Heart left ventricle (tissue), 16 donors: ENCODE results near the gene P2RX3. TPM values are rescaled to one million over a fixed set of nuclear protein-coding genes. Genes with fewer than 3 reads are reported as not detected.

ENCODE experiments used
- ATAC-seq, 4 donors: fragments of 200-7000 bp; cut with Tn5 transposase; one replicate each; pipeline ENCODE4 v1.9.1; 2020 to 2022; ENCODE audit warnings: moderate library complexity in 4 of 4, mild to moderate bottlenecking in 3 of 4, moderate number of reproducible peaks in 1 of 4
- DNase-seq, 5 donors: peaks; one replicate each; pipeline ENCODE4 v3.0.0-alpha.2; 2020
- H3K27ac ChIP-seq, 12 donors: fragments of 200-600 bp; sonication (generic) in 4 of 12; one replicate each; pipeline versions ENCODE4 v1.5.0 to v1.8.0; 2016 to 2022; ENCODE audit warnings: mild to moderate bottlenecking in 2 of 12
- H3K27me3 ChIP-seq, 9 donors: fragments of 200-600 bp; sonication (generic) in 2 of 9; one replicate each; pipeline versions ENCODE4 v1.5.1 to v1.8.0; 2016 to 2022; ENCODE audit warnings: mild to moderate bottlenecking in 3 of 9
- H3K36me3 ChIP-seq, 9 donors: fragments of 200-600 bp; sonication (generic) in 2 of 9; one replicate each; pipeline versions ENCODE4 v1.5.0 to v1.8.0; 2018 to 2022; ENCODE audit warnings: mild to moderate bottlenecking in 2 of 9
- H3K4me1 ChIP-seq, 12 donors: fragments of 200-600 bp; sonication (generic) in 4 of 12; one replicate each; pipeline versions ENCODE4 v1.5.0 to v1.8.0; 2016 to 2022; ENCODE audit warnings: mild to moderate bottlenecking in 3 of 12
- H3K4me3 ChIP-seq, 12 donors: fragments of 200-600 bp; sonication (generic) in 4 of 12; one replicate each; pipeline versions ENCODE4 v1.5.0 to v1.8.0; 2017 to 2022; ENCODE audit warnings: mild to moderate bottlenecking in 9 of 12, moderate library complexity in 4 of 12
- H3K9me3 ChIP-seq, 12 donors: fragments of 200-600 bp; sonication (generic) in 4 of 12; one replicate each; pipeline versions ENCODE4 v1.5.0 to v1.8.0; 2016 to 2022; ENCODE audit warnings: mild to moderate bottlenecking in 1 of 12
- POLR2A ChIP-seq, 2 donors: fragments of 450-650 bp; IDR thresholded peaks; one replicate each; pipeline ENCODE4 v1.6.1; 2017; ENCODE audit warnings: antibody characterized with exemption in 2 of 2, mild to moderate bottlenecking in 2 of 2, moderate library complexity in 2 of 2
- WGBS, 4 donors: extraction: QIAGEN DNeasy Blood & Tissue Kit in 2 of 4; methylation state at CpG; one replicate each; pipeline versions ENCODE4 v1.1.5 to v1.1.7; 2013 to 2018; 5-methylcytosine and 5-hydroxymethylcytosine counted together
- intact Hi-C, 10 donors: fragments of 100-400 bp; cut with DNase I; formaldehyde crosslinking; loops; one replicate each; pipeline versions ENCODE4 v1.11.1 to v1.14.2; 2022
- polyA plus RNA-seq, 2 donors: library from polyadenylated mRNA; stranded (reverse); fragments of 200-250 nt; gene quantifications; one replicate each; pipeline ENCODE4 v1.2.3, GENCODE V29; 2013
- total RNA-seq, 9 donors: library from RNA; depleted of rRNA in 2 of 9; stranded (reverse); fragments of >200 nt in 2 of 9; fragmentation: NEBNext Ultra II Directional in 3 of 9; extraction: Animal tissue kit (Norgen Biotek cat#: 25700) in 3 of 9; gene quantifications; one replicate each; pipeline versions ENCODE4 v1.1.0 to v1.2.4, GENCODE V29; 2016 to 2023
- TF ChIP-seq, protein P1 (sequence below), 12 donors: fragments of 200-600 bp; sonication (generic) in 4 of 12; IDR thresholded peaks; one replicate each; pipeline versions ENCODE4 v1.5.0 to v1.8.0; 2018 to 2022; ENCODE audit warnings: antibody characterized with exemption in 12 of 12, mild to moderate bottlenecking in 5 of 12
- donor health status: ischemic (EF 13 %, LVEDD 7.1; RV severe dilation, severe dysfunction).
- donor health status: healthy with polysubstance abuse.
- donor health status: DM: no; HTN: yes; CAD: no.
- donor health status: DM: no; HTN: no; CAD: no.
- donor health status: ischemic (EF 25% LVEDD 6.9; RV normal size, moderate dysfunction).
- donor health status: ischemic (EF 25% LVEDD 5.7; RV mildly dilated, moderate dysfunction).
- donor health status: healthy.
- donor health status: DM: yes; HTN: yes; CAD: no.
- donor health status: ischemic (EF 35%, LVEDD 5.7; RV mildly dilated, moderate dysfunction).
- donor health status: nonischemic (EF 11% LVEDD 7.7; RV severe dilation, severe dysfunction).
- donor health status: DM: yes; HTN: yes; CAD: no.
- donor health status: PGD.
- donor health status: ischemic (EF 29% LVEDD 5.4; RV normal size, mild dysfunction).
- donor health status: nonischemic (EF 23%, LVEDD 6.1; RV moderate dilation, normal function).

Gene P2RX3
- total and polyA plus RNA-seq, 11 donors: 0.35 to 7.1 (median 1.3) TPM

DNA sequence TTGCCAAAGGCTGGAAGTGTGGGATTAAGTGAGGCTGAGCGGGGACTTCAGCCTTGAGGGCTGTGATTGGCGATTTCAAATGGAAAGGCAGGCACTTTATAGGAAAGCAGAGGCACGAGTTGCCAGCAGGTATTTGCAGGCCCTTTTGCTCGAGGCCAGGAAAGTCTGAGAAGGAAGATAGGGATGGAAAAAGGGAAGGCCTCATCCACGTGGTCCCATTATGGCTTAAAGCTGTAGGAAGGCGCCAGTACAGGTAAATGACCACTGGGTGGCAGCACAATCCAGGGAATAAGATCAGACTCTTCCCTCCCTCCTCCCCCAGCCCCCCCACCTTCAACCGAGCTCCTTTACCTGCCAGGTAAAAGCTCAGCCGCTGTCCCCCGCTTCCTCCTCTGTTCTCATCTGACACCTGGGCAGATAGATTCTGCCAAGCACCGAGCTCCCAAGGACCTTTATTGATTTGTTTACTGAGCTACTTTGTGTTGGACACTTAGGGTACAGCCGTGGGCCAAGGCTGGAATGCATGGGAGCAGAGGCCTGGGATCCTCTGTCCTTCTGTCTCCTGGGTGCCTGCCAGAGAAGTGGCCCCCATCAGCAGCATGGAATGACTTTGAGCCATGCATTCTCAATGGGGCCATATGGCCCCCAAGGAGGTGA, 7.5 kb downstream of the P2RX3 start:
- TF ChIP-seq POLR2A (IDR thresholded peaks at IDR 0.05): no peak
- TF ChIP-seq, protein P1, sequence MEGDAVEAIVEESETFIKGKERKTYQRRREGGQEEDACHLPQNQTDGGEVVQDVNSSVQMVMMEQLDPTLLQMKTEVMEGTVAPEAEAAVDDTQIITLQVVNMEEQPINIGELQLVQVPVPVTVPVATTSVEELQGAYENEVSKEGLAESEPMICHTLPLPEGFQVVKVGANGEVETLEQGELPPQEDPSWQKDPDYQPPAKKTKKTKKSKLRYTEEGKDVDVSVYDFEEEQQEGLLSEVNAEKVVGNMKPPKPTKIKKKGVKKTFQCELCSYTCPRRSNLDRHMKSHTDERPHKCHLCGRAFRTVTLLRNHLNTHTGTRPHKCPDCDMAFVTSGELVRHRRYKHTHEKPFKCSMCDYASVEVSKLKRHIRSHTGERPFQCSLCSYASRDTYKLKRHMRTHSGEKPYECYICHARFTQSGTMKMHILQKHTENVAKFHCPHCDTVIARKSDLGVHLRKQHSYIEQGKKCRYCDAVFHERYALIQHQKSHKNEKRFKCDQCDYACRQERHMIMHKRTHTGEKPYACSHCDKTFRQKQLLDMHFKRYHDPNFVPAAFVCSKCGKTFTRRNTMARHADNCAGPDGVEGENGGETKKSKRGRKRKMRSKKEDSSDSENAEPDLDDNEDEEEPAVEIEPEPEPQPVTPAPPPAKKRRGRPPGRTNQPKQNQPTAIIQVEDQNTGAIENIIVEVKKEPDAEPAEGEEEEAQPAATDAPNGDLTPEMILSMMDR (IDR thresholded peaks at IDR 0.05): peak; percentile 78 to 89 (median 82)
- no peaks in the 10 kb centered on the region for H3K9me3 ChIP-seq
- H3K4me1 ChIP-seq: peaks cover 0 to 10% (median 4%) of the 10 kb centered on the region in 12 donors
- ATAC-seq: peak; percentile 61 to 82 (median 76)
- 17 to 27% (median 19%) methylated on average over 11 of the region's 11 CpGs for WGBS, 4 donors
- DNase-seq: peak; percentile 55 to 71 (median 62)
- intact Hi-C loops: loop anchor here (2.0 to 10.0 kb wide), 17 partner anchors 62 to 1169 kb away; partner anchors contain the start of genes YPEL4 (in 4 of the 10), SLC43A3 (in 2 of the 10) and SLC43A1 (in 1 of the 10)
- H3K27me3 ChIP-seq: no peaks in the 10 kb centered on the region
- H3K27ac ChIP-seq: no peak overlapping the region
- H3K4me3 ChIP-seq: no peak overlapping the region
- H3K36me3 ChIP-seq: no peaks in the 10 kb centered on the region

DNA sequence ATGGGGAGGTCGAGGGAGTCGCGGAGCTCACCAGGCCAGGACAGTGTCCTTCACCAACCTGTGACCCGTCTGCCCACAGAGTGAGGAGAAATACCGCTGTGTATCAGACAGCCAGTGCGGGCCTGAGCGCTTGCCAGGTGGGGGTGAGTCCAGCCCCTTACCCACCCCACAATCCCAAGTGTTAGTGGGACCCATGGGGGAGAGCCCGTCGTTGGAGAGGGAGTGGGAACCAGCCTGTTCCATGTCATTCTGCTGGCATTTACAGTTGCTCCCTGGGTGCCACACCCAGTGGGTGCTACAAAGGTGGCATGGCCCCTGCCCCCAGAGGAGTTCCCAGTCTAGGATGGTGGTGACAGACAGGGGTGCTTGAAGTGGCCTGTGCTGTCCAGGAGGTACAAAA, 9.2 kb downstream of the P2RX3 start:
- intact Hi-C loops: loop anchor here (2.0 to 10.0 kb wide), 16 partner anchors 60 to 1167 kb away; partner anchors contain the start of genes YPEL4 (in 4 of the 10), SLC43A3 (in 2 of the 10) and SLC43A1 (in 1 of the 10)
- H3K36me3 ChIP-seq: no peaks in the 10 kb centered on the region
- H3K4me1 ChIP-seq: peaks cover 0 to 10% (median 4%) of the 10 kb centered on the region in 12 donors
- TF ChIP-seq, protein P1 (IDR thresholded peaks at IDR 0.05): no peak
- no peak for TF ChIP-seq POLR2A (IDR thresholded peaks at IDR 0.05)
- WGBS, 4 donors: 81 to 91% (median 87%) methylated on average over 9 of the region's 9 CpGs
- H3K9me3 ChIP-seq: peaks cover 0 to 7% (median 0%) of the 10 kb centered on the region in 12 donors
- H3K27ac ChIP-seq: peak overlapping the region in 1 of 12 donors; percentile 24
- no peak for ATAC-seq
- H3K4me3 ChIP-seq: no peak overlapping the region
- DNase-seq: peak in 1 of 5 donors; percentile 46
- H3K27me3 ChIP-seq: no peaks in the 10 kb centered on the region

DNA sequence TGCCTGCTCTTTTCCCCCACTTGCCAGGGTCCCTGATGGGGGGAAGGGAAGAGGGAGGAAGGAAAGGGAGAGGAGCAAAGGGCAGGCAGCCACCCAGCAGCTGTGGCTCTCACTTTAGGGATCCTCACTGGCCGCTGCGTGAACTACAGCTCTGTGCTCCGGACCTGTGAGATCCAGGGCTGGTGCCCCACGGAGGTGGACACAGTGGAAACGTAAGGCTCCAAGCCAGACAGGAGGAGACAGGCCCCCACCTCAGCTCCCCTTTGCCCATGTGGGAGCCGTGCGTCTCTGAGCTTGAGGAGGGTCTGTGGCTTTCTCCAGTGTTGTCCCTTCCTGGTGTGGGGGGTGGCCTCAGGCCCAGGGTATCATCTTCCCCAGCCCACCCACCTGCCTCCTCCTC, 9.9 kb downstream of the P2RX3 start:
- Histone ChIP-seq H3K27me3 (no peaks in the 10 kb centered on the region), H3K9me3 (peaks cover 0 to 7% (median 0%) of the 10 kb centered on the region in 12 donors), H3K27ac (peak overlapping the region in 4 of 12 donors; percentile 9 to 34 (median 18)), H3K4me3 (no peak overlapping the region), H3K4me1 (peaks cover 0 to 10% (median 4%) of the 10 kb centered on the region in 12 donors), H3K36me3 (no peaks in the 10 kb centered on the region)
- TF ChIP-seq, protein P1 (IDR thresholded peaks at IDR 0.05): no peak
- no peak for TF ChIP-seq POLR2A (IDR thresholded peaks at IDR 0.05)
- no peak for ATAC-seq
- WGBS, 4 donors: 70 to 76% (median 73%) methylated on average over 2 to 7 of the region's 7 CpGs
- peak in 1 of 5 donors; percentile 51 for DNase-seq
- intact Hi-C loops: loop anchor here (2.0 to 10.0 kb wide), 16 partner anchors 59 to 1167 kb away; partner anchors contain the start of genes YPEL4 (in 4 of the 10), SLC43A3 (in 2 of the 10) and SLC43A1 (in 1 of the 10)
